Endothelial cell of umbilical vein (primary cell): ENCODE data around the gene DCDC1. TPM values are rescaled to one million over a fixed set of nuclear protein-coding genes. Genes with fewer than 3 reads are reported as not detected.

Experiments
- BruUV-seq: library from RNA; stranded (reverse); fragments of 400-500 nt; replicated peaks from 2 replicates; lab custom pipeline; 2021; lab: Mats Ljungman, UMichigan
- CTCF ChIA-PET: fragments of 300-600, 350-600 bp; sonication (Branson Sonifier 250); formaldehyde crosslinking; loops from one replicate; lab custom pipeline; 2021; ENCODE audit warnings: antibody characterized with exemption, inconsistent platforms; lab: Charles Lee
- POLR2A ChIA-PET: fragments of 300-600, 350-600 bp; sonication (Branson Sonifier 250); formaldehyde crosslinking; loops from one replicate; lab custom pipeline; 2021; ENCODE audit warnings: antibody characterized with exemption, inconsistent platforms; lab: Charles Lee
- DNase-seq: peaks from one replicate; pipeline ENCODE4 v3.0.0-alpha.2; 2011; ENCODE audit warnings: low read depth, low spot score
- FAIRE-seq: peaks from 2 replicates; lab custom pipeline; 2011; peaks lifted over from hg19 to GRCh38; lab: Jason Lieb, UNC
- H2AFZ ChIP-seq: 2 replicates; pipeline ENCODE4 v1.6.0; 2012; ENCODE audit warnings: low read depth, low read length, control low read depth, inconsistent platforms
- H3K27ac ChIP-seq: 2 replicates; pipeline ENCODE4 v1.5.1; 2011; ENCODE audit warnings: low read depth, mild to moderate bottlenecking, control low read depth, low read length, moderate library complexity; ENCODE audit not compliant: insufficient read depth
- H3K27me3 ChIP-seq, 2 experiments: 2 replicates each; pipeline versions ENCODE4 v1.6.0 to v1.6.1; 2011; ENCODE audit warnings: low read length in 2 of 2, mixed read lengths in 1 of 2; ENCODE audit not compliant: control insufficient read depth in 2 of 2, insufficient read depth in 2 of 2
- H3K36me3 ChIP-seq, 2 experiments: 2 replicates in 1 of 2; 3 replicates in 1 of 2; pipeline ENCODE4 v1.5.1; 2011; ENCODE audit warnings: low read length in 2 of 2, mild to moderate bottlenecking in 1 of 2, moderate library complexity in 1 of 2; ENCODE audit not compliant: control insufficient read depth in 2 of 2, insufficient read depth in 2 of 2; ENCODE audit errors: extremely low read depth in 1 of 2
- H3K4me1 ChIP-seq: 3 replicates; pipeline ENCODE4 v1.5.1; 2011; ENCODE audit warnings: mild to moderate bottlenecking, low read length; ENCODE audit not compliant: control insufficient read depth, insufficient read depth; ENCODE audit errors: extremely low read depth
- H3K4me2 ChIP-seq: 2 replicates; pipeline ENCODE4 v1.6.1; 2011; ENCODE audit warnings: low read length, control low read depth, mixed read lengths; ENCODE audit not compliant: insufficient read depth
- H3K4me3 ChIP-seq, 3 experiments: fragments of 200-600 bp in 1 of 3; sonication (generic), shearing (Covaris generic) in 1 of 3; replicated peaks in 1 of 3; 2 replicates each; pipeline ENCODE4 v1.5.1; 2011 to 2016; ENCODE audit warnings: control low read depth in 3 of 3, low read length in 3 of 3, mild to moderate bottlenecking in 2 of 3, inconsistent platforms in 1 of 3, low read depth in 1 of 3, moderate library complexity in 1 of 3; ENCODE audit not compliant: insufficient read depth in 1 of 3
- H3K79me2 ChIP-seq: 2 replicates; pipeline ENCODE4 v1.6.0; 2012; ENCODE audit warnings: low read length, inconsistent platforms; ENCODE audit not compliant: control insufficient read depth, insufficient read depth
- H3K9ac ChIP-seq: replicated peaks from 2 replicates; pipeline ENCODE3; 2011; ENCODE audit warnings: low read length, control low read depth; ENCODE audit not compliant: insufficient read depth; ENCODE audit errors: extremely low read depth
- H3K9me1 ChIP-seq: replicated peaks from 3 replicates; pipeline ENCODE4 v1.6.0; 2011; ENCODE audit warnings: mild to moderate bottlenecking, low read length; ENCODE audit not compliant: control insufficient read depth, insufficient read depth; ENCODE audit errors: extremely low read depth
- H3K9me3 ChIP-seq: replicated peaks from 2 replicates; pipeline ENCODE4 v1.5.1; 2012; ENCODE audit warnings: low read length, inconsistent platforms; ENCODE audit not compliant: control insufficient read depth, insufficient read depth
- H4K20me1 ChIP-seq: replicated peaks from 2 replicates; pipeline ENCODE3; 2011; ENCODE audit warnings: mild to moderate bottlenecking, low read length; ENCODE audit not compliant: control insufficient read depth, insufficient read depth; ENCODE audit errors: extremely low read depth
- EZH2 ChIP-seq: IDR thresholded peaks from 2 replicates; pipeline ENCODE4 v1.6.1; 2012; ENCODE audit warnings: borderline replicate concordance, low read depth, mild to moderate bottlenecking, moderate library complexity, low read length, inconsistent platforms; ENCODE audit not compliant: severe bottlenecking
- FOS ChIP-seq: IDR thresholded peaks from 2 replicates; pipeline ENCODE4 v1.6.1; 2011; ENCODE audit warnings: mild to moderate bottlenecking, low read length, moderate library complexity, borderline replicate concordance; ENCODE audit not compliant: insufficient read depth
- GATA2 ChIP-seq: IDR thresholded peaks from 2 replicates; pipeline ENCODE4 v1.7.0; 2011; ENCODE audit warnings: low read depth, mild to moderate bottlenecking, moderate library complexity, mixed read lengths, low read length; ENCODE audit not compliant: insufficient read length, insufficient read depth
- JUN ChIP-seq: IDR thresholded peaks from 2 replicates; pipeline ENCODE4 v1.6.1; 2011; ENCODE audit warnings: borderline replicate concordance, low read depth; ENCODE audit not compliant: insufficient read length, insufficient read depth
- MYC ChIP-seq: IDR thresholded peaks from one replicate; pipeline ENCODE4 v1.6.1; 2011; ENCODE audit warnings: mild to moderate bottlenecking, low read depth, low read length
- POLR2A ChIP-seq: IDR thresholded peaks from 2 replicates; pipeline ENCODE4 v1.6.1; 2012; ENCODE audit warnings: low read depth, mild to moderate bottlenecking, control low read depth, low read length
- POLR2AphosphoS5 ChIP-seq: IDR thresholded peaks from 2 replicates; pipeline ENCODE4 v1.6.1; 2012; ENCODE audit warnings: low read depth, mild to moderate bottlenecking, control low read depth, low read length, moderate library complexity; ENCODE audit not compliant: insufficient read depth
- dilution Hi-C: fragments of 300-500 bp; cut with MboI; formaldehyde crosslinking; loops from one replicate; pipeline ENCODE4 v1.15.0; 2019; ENCODE audit warnings: low sequenced_read_pairs; ENCODE audit not compliant: extremely low pct_ligation_motif_present
- intact Hi-C: fragments of 100-400 bp; cut with micrococcal nuclease; formaldehyde crosslinking; loops from one replicate; pipeline ENCODE4 v1.10.0; 2022
- polyA plus RNA-seq, 4 experiments: library from polyadenylated mRNA; depleted of rRNA in 3 of 4; stranded (reverse) in 3 of 4; unstranded in 1 of 4; fragments of >200 nt; gene quantifications; 2 replicates each; pipeline versions ENCODE4 v1.2.1 to v1.2.3, GENCODE V29; 2011 to 2012; ENCODE audit warnings: missing spikeins in 1 of 4
- total RNA-seq: library from RNA; stranded (reverse); gene quantifications from 2 replicates; pipeline ENCODE4 v1.2.3, GENCODE V29; 2021
- TF ChIP-seq, protein P1 (sequence below): IDR thresholded peaks from 2 replicates; pipeline ENCODE4 v1.6.1; 2011; ENCODE audit not compliant: insufficient read depth, insufficient read length
- TF ChIP-seq, protein P2 (sequence below), 2 donors: IDR thresholded peaks; 1 replicate in 1 of 2; 2 replicates in 1 of 2; pipeline ENCODE4 v1.5.1; 2011; ENCODE audit warnings: low read length in 2 of 2, mild to moderate bottlenecking in 2 of 2, moderate library complexity in 2 of 2, control low read depth in 1 of 2, inconsistent platforms in 1 of 2, low read depth in 1 of 2; ENCODE audit not compliant: insufficient read depth in 1 of 2; ENCODE audit errors: extremely low read depth in 1 of 2

DCDC1 gene
- total and polyA plus RNA-seq, 2 donors (not counting 3 experiments of a cell fraction or from before 2014, with no cell fraction given), result 0.04 TPM; not detected in 1

DNA sequence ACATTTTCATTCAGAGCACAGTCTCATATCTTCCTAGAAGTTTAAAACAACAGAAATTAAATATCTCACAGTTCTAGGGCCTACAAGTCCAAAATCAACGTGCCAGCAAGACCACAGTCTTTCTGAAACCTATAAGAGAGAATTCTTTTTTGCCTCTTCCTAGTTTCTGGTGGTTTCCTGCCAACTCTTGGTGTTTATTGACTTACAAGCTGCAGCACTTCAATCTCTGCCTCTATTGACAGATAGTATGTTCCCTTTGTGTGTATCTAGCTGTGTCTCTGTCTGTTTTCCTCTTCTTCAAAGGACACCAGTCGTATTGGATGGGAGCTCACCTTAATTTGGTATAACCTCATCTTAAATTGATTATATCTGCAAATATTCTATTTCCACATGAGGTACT, 347.5 kb downstream of the DCDC1 start:
- H3K4me1 ChIP-seq, result no peaks in the 10 kb centered on the region
- DNase-seq (no peak), FAIRE-seq (no peak)
- no peak overlapping the region for H2AFZ ChIP-seq
- no peaks in the 10 kb centered on the region for H4K20me1 ChIP-seq
- H3K36me3 ChIP-seq, result no peaks in the 10 kb centered on the region
- CTCF ChIA-PET, result no interaction called here
- TF ChIP-seq MYC, result no peak
- TF ChIP-seq GATA2, result no peak
- TF ChIP-seq, protein P1, sequence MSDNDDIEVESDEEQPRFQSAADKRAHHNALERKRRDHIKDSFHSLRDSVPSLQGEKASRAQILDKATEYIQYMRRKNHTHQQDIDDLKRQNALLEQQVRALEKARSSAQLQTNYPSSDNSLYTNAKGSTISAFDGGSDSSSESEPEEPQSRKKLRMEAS, result no peak
- TF ChIP-seq EZH2, result no peak
- TF ChIP-seq, protein P2, sequence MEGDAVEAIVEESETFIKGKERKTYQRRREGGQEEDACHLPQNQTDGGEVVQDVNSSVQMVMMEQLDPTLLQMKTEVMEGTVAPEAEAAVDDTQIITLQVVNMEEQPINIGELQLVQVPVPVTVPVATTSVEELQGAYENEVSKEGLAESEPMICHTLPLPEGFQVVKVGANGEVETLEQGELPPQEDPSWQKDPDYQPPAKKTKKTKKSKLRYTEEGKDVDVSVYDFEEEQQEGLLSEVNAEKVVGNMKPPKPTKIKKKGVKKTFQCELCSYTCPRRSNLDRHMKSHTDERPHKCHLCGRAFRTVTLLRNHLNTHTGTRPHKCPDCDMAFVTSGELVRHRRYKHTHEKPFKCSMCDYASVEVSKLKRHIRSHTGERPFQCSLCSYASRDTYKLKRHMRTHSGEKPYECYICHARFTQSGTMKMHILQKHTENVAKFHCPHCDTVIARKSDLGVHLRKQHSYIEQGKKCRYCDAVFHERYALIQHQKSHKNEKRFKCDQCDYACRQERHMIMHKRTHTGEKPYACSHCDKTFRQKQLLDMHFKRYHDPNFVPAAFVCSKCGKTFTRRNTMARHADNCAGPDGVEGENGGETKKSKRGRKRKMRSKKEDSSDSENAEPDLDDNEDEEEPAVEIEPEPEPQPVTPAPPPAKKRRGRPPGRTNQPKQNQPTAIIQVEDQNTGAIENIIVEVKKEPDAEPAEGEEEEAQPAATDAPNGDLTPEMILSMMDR (IDR thresholded peaks at IDR 0.05; ENCODE audit: extremely low read depth in 1 of 2, insufficient read depth in 1 of 2, low read depth in 1 of 2, low read length in 2 of 2), result no peak
- TF ChIP-seq POLR2AphosphoS5, result no peak
- no peak for TF ChIP-seq JUN
- TF ChIP-seq FOS, result no peak
- TF ChIP-seq POLR2A, result no peak
- no peaks in the 10 kb centered on the region for H3K9me3 ChIP-seq
- H3K4me2 ChIP-seq, result no peak overlapping the region
- no peaks in the 10 kb centered on the region for H3K9me1 ChIP-seq
- H3K4me3 ChIP-seq, result no peak overlapping the region
- H3K27me3 ChIP-seq, result no peaks in the 10 kb centered on the region
- H3K79me2 ChIP-seq, result no peaks in the 10 kb centered on the region
- H3K27ac ChIP-seq, result no peak overlapping the region
- intact Hi-C loops, result no loop called here
- H3K9ac ChIP-seq, result no peak overlapping the region
- dilution Hi-C loops, result no loop called here
- BruUV-seq, result no TSS peak
- POLR2A ChIA-PET, result no interaction called here
